Retinal pigment epithelial cell (primary cell): ENCODE measurements around the gene CGREF1.

Experiments used
- DNase-seq: peaks from one replicate; pipeline ENCODE4 v3.0.0-alpha.2; 2010; ENCODE audit warnings: low read depth
- H3K4me3 ChIP-seq: 2 replicates; pipeline ENCODE4 v1.5.1; 2011; ENCODE audit warnings: mild to moderate bottlenecking, low read length, control low read depth, moderate library complexity
- CTCF ChIP-seq: conservative IDR thresholded peaks from 2 replicates; pipeline ENCODE4 v1.5.1; 2011; ENCODE audit warnings: low read depth, low read length, control low read depth, inconsistent platforms

Gene CGREF1

GRCh38 chr2:27148801-27149439 is 30.0 kb upstream of the CGREF1 start, which contains the start of gene TCF23:
Gene TCF23, plus strand, starts transcription at chr2:27149004. Its CDS starts 130 bp downstream, at chr2:27149134.
- no peak for DNase-seq
- H3K4me3 ChIP-seq: no peak within 1 kb of the TSS
- TF ChIP-seq CTCF: no peak

GRCh38 chr2:27147935-27148334 is 29.0 kb upstream of the CGREF1 start:
- DNase-seq: no peak
- no peak for TF ChIP-seq CTCF
- no peak overlapping the region for H3K4me3 ChIP-seq

GRCh38 chr2:27145682-27146081 is 26.8 kb upstream of the CGREF1 start:
- H3K4me3 ChIP-seq: no peak overlapping the region
- no peak for DNase-seq
- TF ChIP-seq CTCF: no peak

- DNase-seq: no peak
- TF ChIP-seq CTCF: no peak
- no peak overlapping the region for H3K4me3 ChIP-seq
Measured at GRCh38 chr2:27143285-27143684, 24.4 kb upstream of the CGREF1 start.

GRCh38 chr2:27139310-27139709 is 20.4 kb upstream of the CGREF1 start, which contains the start of gene PRR30:
Gene PRR30, minus strand, starts transcription at chr2:27139410. Its CDS starts 1,081 bp downstream, at chr2:27138329.
- DNase-seq: no peak
- no peak for TF ChIP-seq CTCF
- no peak within 1 kb of the TSS for H3K4me3 ChIP-seq

- no peak overlapping the region for H3K4me3 ChIP-seq
- DNase-seq: no peak
- TF ChIP-seq CTCF: no peak
Measured at GRCh38 chr2:27138111-27138510, 19.2 kb upstream of the CGREF1 start.

- no peak overlapping the region for H3K4me3 ChIP-seq
- no peak for DNase-seq
- TF ChIP-seq CTCF: no peak
Measured at GRCh38 chr2:27137322-27137935, 18.5 kb upstream of the CGREF1 start.
